Motor neuron (in vitro differentiated cells): ENCODE data around the gene MYL12B. TPM values are rescaled to one million over a fixed set of nuclear protein-coding genes. Genes with fewer than 3 reads are reported as not detected.

ENCODE experiments used
- ATAC-seq, 8 experiments: fragments of 200-7000 bp; cut with Tn5 transposase; replicated peaks in 6 of 8; 2 replicates each; pipeline ENCODE4 v1.8.0; 2021; ENCODE audit warnings: mild to moderate bottlenecking in 8 of 8, moderate library complexity in 8 of 8
- H3K27ac ChIP-seq, 2 donors: fragments of 250-450 bp; sonication (Bioruptor Pico); 2 replicates each; pipeline ENCODE4 v1.9.0; 2021; ENCODE audit warnings: antibody characterized with exemption in 2 of 2, mild to moderate bottlenecking in 2 of 2, moderate library complexity in 1 of 2
- H3K4me1 ChIP-seq, 2 donors: fragments of 250-450 bp; sonication (Bioruptor Pico); replicated peaks in 1 of 2; 2 replicates each; pipeline ENCODE4 v1.6.1; 2021; ENCODE audit warnings: antibody characterized with exemption in 2 of 2, mild to moderate bottlenecking in 2 of 2, moderate library complexity in 1 of 2
- H3K4me3 ChIP-seq, 5 donors: fragments of 250-450 bp; sonication (Bioruptor Pico); 2 replicates each; pipeline ENCODE4 v1.9.0; 2021; ENCODE audit warnings: antibody characterized with exemption in 5 of 5, mild to moderate bottlenecking in 5 of 5, moderate library complexity in 4 of 5
- WGBS, 10 experiments: fragments of 450-650 bp; shearing (Covaris generic); methylation state at CpG; one replicate each; pipeline ENCODE4 v1.0.0; 2022; 5-methylcytosine and 5-hydroxymethylcytosine counted together
- in situ Hi-C, 9 experiments: fragments of 400-800 bp; cut with MboI; loops; one replicate each; pipeline ENCODE4 v1.15.0; 2021; ENCODE audit warnings: low sequenced_read_pairs in 9 of 9, low pct_unique_long_range_greater_than_20kb in 2 of 9; ENCODE audit not compliant: unreplicated experiment in 9 of 9
- total RNA-seq, 8 experiments: library from RNA; unstranded; fragments of 300-600 nt; gene quantifications; 2 replicates each; pipeline versions ENCODE4 v1.2.3 to v1.2.4, GENCODE V29; 2022

MYL12B gene
- total RNA-seq, 8 experiments from 2014 or later = 135 to 392 (median 170) TPM

GRCh38 chr18:3223356-3223755, 38.6 kb upstream of the MYL12B start:
- H3K4me3 ChIP-seq = no peak overlapping the region
- 64 to 100% (median 76%) methylated on average over 1 of the region's 1 CpG; no CpG with 5 or more reads in 2 of the 10 experiments for WGBS, 10 experiments
- no peak for ATAC-seq
- H3K4me1 ChIP-seq = peaks cover 0 to 6% of the 10 kb centered on the region in 2 donors
- H3K27ac ChIP-seq = no peak overlapping the region
- in situ Hi-C loops = no loop called here

- in situ Hi-C loops = no loop called here
- Histone ChIP-seq H3K4me3 (no peak overlapping the region), H3K4me1 (peaks cover 0 to 5% of the 10 kb centered on the region in 2 donors), H3K27ac (no peak overlapping the region)
- WGBS, 10 experiments = 34 to 100% (median 50%) methylated on average over 1 to 3 of the region's 3 CpGs; no CpG with 5 or more reads in 5 of the 10 experiments
- no peak for ATAC-seq
Observed at GRCh38 chr18:3224223-3224622, 37.7 kb upstream of the MYL12B start.

GRCh38 chr18:3225588-3225987, 36.3 kb upstream of the MYL12B start:
- WGBS, 10 experiments = 0 to 100% (median 83%) methylated on average over 1 to 3 of the region's 3 CpGs; no CpG with 5 or more reads in 5 of the 10 experiments
- H3K27ac ChIP-seq = no peak overlapping the region
- no peak overlapping the region for H3K4me3 ChIP-seq
- in situ Hi-C loops = loop anchor here in 5 of 9 experiments (25.0 kb wide), 1 partner anchor 288 kb away; no protein-coding TSS in a partner anchor
- peak in 2 of 8 experiments; percentile 75 to 79 for ATAC-seq
- H3K4me1 ChIP-seq = no peaks in the 10 kb centered on the region

DNA sequence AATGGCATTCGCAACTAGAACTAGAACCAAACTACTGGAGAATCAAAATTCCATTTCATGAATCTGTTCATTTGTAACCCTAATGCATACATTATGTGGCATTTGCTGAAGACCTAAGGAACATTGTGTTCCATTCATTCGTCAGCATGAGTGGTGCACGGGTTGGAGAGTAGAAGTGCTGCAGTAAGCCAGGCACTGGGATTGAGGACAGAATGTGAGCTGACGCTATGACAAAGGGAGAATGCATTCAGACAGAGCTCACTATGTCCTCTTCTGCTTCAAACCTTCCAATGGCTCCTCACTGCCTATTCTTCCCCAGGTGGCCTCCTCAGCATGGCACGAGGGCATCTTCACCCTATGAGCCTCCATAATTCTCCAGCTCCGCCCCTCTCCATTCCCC, 35.9 kb upstream of the MYL12B start:
- in situ Hi-C loops = loop anchor here in 5 of 9 experiments (25.0 kb wide), 1 partner anchor 289 kb away; no protein-coding TSS in a partner anchor

GRCh38 chr18:3230401-3231334, 31.3 kb upstream of the MYL12B start:
- Histone ChIP-seq H3K4me1 (no peaks in the 10 kb centered on the region), H3K27ac (no peak overlapping the region), H3K4me3 (no peak overlapping the region)
- in situ Hi-C loops = loop anchor here in 5 of 9 experiments (25.0 kb wide), 1 partner anchor 293 kb away; no protein-coding TSS in a partner anchor
- 56 to 100% (median 79%) methylated on average over 2 to 8 of the region's 9 CpGs for WGBS, 10 experiments
- ATAC-seq = peak in 3 of 8 experiments; percentile 39 to 89 (median 86)

More for the DNA sequence above, 35.9 kb upstream of the MYL12B start:
- 50 to 100% (median 92%) methylated on average over 1 to 4 of the region's 6 CpGs; no CpG with 5 or more reads in 1 of the 10 experiments for WGBS, 10 experiments
- no peak for ATAC-seq
- Histone ChIP-seq H3K27ac (no peak overlapping the region), H3K4me3 (no peak overlapping the region), H3K4me1 (no peaks in the 10 kb centered on the region)

DNA sequence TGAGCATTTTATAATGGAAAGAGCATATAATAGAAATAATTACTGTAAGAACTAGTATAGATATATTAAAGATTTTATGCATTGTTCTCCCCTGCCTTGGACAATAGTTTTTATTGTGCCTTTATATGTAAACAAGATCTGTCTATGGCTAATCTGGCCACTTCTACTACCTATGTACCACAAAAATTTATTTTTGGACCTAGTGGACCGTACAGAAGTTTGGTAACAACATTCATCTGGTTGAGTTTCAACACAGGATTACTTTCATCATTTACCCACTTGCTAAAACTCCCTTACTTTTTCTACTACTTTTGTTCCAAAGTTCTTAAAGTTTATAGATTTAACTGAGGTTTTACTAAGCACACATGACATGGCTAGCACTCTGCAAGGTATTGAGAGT, 28.9 kb upstream of the MYL12B start:
- no peak overlapping the region for H3K27ac ChIP-seq
- ATAC-seq = no peak
- no peak overlapping the region for H3K4me3 ChIP-seq
- no peaks in the 10 kb centered on the region for H3K4me1 ChIP-seq
- WGBS, 10 experiments = 75 to 100% (median 86%) methylated on average over 1 of the region's 1 CpG; no CpG with 5 or more reads in 3 of the 10 experiments
- in situ Hi-C loops = loop anchor here in 5 of 9 experiments (25.0 kb wide), 1 partner anchor 296 kb away; no protein-coding TSS in a partner anchor

DNA sequence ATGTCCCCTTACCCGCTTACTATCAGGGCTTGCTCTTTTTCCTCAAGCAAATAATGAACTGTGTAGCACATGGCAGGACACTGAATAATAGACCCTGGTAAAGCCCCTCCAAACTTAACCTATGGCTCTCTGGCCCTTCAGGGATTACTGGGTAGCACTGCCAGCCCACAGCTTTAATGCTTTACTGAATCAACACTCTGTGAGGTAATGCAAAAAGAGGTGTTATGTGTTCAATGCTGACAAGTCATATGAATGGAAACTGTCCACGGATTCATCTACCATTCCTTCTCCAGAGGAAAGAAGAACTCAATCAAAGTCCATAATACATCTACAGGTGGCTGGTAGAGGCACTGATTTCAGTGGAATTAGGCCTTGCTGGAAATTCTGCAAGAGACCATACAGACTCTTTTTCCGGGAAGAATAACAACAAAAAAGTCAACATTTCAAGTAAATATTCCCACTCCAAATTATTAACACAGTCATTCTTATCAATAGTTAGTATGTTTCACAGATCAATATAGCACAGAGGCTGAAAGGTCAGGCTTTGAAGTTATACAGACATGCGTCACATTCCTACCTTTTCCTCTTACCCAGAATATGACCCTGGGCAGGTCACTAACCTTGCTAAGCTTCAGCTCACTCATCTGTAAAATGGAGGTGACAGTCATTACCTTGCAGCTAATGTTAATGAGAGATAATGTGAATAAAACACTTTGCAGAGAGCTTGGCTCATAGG, 28.3 kb upstream of the MYL12B start:
- no peak for ATAC-seq
- 53 to 92% (median 74%) methylated on average over 1 to 4 of the region's 4 CpGs for WGBS, 10 experiments
- Histone ChIP-seq H3K27ac (no peak overlapping the region), H3K4me3 (no peak overlapping the region), H3K4me1 (no peaks in the 10 kb centered on the region)
- in situ Hi-C loops = loop anchor here in 5 of 9 experiments (25.0 kb wide), 1 partner anchor 296 kb away; no protein-coding TSS in a partner anchor

- 0 to 79% (median 32%) methylated on average over 1 to 5 of the region's 5 CpGs; no CpG with 5 or more reads in 1 of the 10 experiments for WGBS, 10 experiments
- in situ Hi-C loops = loop anchor here in 5 of 9 experiments (25.0 kb wide), 1 partner anchor 297 kb away; no protein-coding TSS in a partner anchor
- Histone ChIP-seq H3K4me3 (no peak overlapping the region), H3K27ac (no peak overlapping the region), H3K4me1 (no peaks in the 10 kb centered on the region)
- ATAC-seq = no peak
Observed at GRCh38 chr18:3234457-3234856, 27.5 kb upstream of the MYL12B start.

GRCh38 chr18:3235846-3236245, 26.1 kb upstream of the MYL12B start:
- Histone ChIP-seq H3K4me3 (no peak overlapping the region), H3K27ac (no peak overlapping the region), H3K4me1 (no peaks in the 10 kb centered on the region)
- WGBS, 10 experiments = 62 to 100% (median 83%) methylated on average over 1 to 2 of the region's 2 CpGs; no CpG with 5 or more reads in 3 of the 10 experiments
- ATAC-seq = no peak
- in situ Hi-C loops = loop anchor here in 5 of 9 experiments (25.0 kb wide), 1 partner anchor 299 kb away; no protein-coding TSS in a partner anchor

- in situ Hi-C loops = loop anchor here in 5 of 9 experiments (25.0 kb wide), 1 partner anchor 299 kb away; no protein-coding TSS in a partner anchor
- WGBS, 10 experiments = 52 to 90% (median 74%) methylated on average over 1 to 4 of the region's 4 CpGs
- ATAC-seq = no peak
- H3K4me1 ChIP-seq = no peaks in the 10 kb centered on the region
- H3K27ac ChIP-seq = no peak overlapping the region
- H3K4me3 ChIP-seq = no peak overlapping the region
Observed at GRCh38 chr18:3236470-3236869, 25.5 kb upstream of the MYL12B start.

GRCh38 chr18:3238742-3239141, 23.2 kb upstream of the MYL12B start:
- Histone ChIP-seq H3K4me1 (no peaks in the 10 kb centered on the region), H3K4me3 (no peak overlapping the region), H3K27ac (no peak overlapping the region)
- 20 to 100% (median 87%) methylated on average over 1 to 2 of the region's 2 CpGs; no CpG with 5 or more reads in 4 of the 10 experiments for WGBS, 10 experiments
- ATAC-seq = peak in 1 of 8 experiments; percentile 59
- in situ Hi-C loops = loop anchor here in 5 of 9 experiments (25.0 kb wide), 1 partner anchor 301 kb away; no protein-coding TSS in a partner anchor

GRCh38 chr18:3245185-3245564, 16.8 kb upstream of the MYL12B start:
- WGBS, 10 experiments = 30 to 100% (median 77%) methylated on average over 1 of the region's 1 CpG; no CpG with 5 or more reads in 2 of the 10 experiments
- no peak overlapping the region for H3K27ac ChIP-seq
- no peak overlapping the region for H3K4me3 ChIP-seq
- H3K4me1 ChIP-seq = peaks cover 2 to 6% of the 10 kb centered on the region in 2 donors
- in situ Hi-C loops = loop anchor here in 6 of 9 experiments (10.0 to 25.0 kb wide), 2 partner anchors 300 to 308 kb away; no protein-coding TSS in a partner anchor
- ATAC-seq = no peak
